Upper lobe of left lung (tissue), 4 donors: ENCODE data around the gene GSTO2.
"Not testable (repeated sequence)": the region's sequence is repeated elsewhere in the genome, so short reads cannot be mapped to it uniquely, and the experiment has no call there.

Experiments
- EP300 ChIP-seq, 4 donors: sonication (generic); formaldehyde crosslinking; IDR thresholded peaks; one replicate each; pipeline ENCODE4 v1.5.1; 2017; ENCODE audit warnings: antibody characterized with exemption in 4 of 4, control low read depth in 2 of 4
- POLR2A ChIP-seq, 4 donors: fragments of 450-650 bp; IDR thresholded peaks; one replicate each; pipeline ENCODE4 v1.5.1; 2016 to 2017; ENCODE audit warnings: antibody characterized with exemption in 4 of 4, mild to moderate bottlenecking in 2 of 4
- POLR2AphosphoS5 ChIP-seq, 2 donors: sonication (generic); formaldehyde crosslinking; IDR thresholded peaks; one replicate each; pipeline ENCODE4 v1.5.1; 2017; ENCODE audit warnings: antibody characterized with exemption in 2 of 2
- TF ChIP-seq, protein P1 (sequence below), 6 experiments: fragments of 450-650 bp in 4 of 6; fragments of 200-600 bp in 2 of 6; sonication (generic) in 2 of 6; IDR thresholded peaks; one replicate each; pipeline ENCODE4 v1.5.1; 2016 to 2019; ENCODE audit warnings: antibody characterized with exemption in 6 of 6

DNA sequence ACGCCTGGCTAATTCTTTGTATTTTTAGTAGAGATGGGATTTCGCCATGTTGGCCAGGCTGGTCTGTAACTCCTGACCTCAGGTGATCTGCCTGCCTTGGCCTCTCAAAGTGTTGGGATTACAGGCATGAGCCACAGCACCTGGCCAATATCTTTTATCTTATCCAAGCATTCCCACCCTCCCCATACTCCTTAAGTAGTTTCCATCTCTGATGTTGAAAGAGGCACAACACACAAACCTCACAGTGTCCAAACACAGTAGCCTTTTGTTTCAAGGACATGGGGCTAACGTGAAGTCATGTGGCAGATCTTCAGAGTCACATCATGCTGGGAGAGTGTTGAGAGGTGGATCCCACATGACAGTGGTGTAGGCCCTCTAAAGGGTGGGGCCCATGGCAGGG is 26.0 kb upstream of the GSTO2 start:
- TF ChIP-seq, protein P1, sequence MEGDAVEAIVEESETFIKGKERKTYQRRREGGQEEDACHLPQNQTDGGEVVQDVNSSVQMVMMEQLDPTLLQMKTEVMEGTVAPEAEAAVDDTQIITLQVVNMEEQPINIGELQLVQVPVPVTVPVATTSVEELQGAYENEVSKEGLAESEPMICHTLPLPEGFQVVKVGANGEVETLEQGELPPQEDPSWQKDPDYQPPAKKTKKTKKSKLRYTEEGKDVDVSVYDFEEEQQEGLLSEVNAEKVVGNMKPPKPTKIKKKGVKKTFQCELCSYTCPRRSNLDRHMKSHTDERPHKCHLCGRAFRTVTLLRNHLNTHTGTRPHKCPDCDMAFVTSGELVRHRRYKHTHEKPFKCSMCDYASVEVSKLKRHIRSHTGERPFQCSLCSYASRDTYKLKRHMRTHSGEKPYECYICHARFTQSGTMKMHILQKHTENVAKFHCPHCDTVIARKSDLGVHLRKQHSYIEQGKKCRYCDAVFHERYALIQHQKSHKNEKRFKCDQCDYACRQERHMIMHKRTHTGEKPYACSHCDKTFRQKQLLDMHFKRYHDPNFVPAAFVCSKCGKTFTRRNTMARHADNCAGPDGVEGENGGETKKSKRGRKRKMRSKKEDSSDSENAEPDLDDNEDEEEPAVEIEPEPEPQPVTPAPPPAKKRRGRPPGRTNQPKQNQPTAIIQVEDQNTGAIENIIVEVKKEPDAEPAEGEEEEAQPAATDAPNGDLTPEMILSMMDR (IDR thresholded peaks at IDR 0.05), result not testable (repeated sequence)
- not testable (repeated sequence) for TF ChIP-seq POLR2AphosphoS5, POLR2A, EP300 (IDR thresholded peaks at IDR 0.05)
